ENCODE results near the gene MAGEA3.
"Not testable (repeated sequence)": the region's sequence is repeated elsewhere in the genome, so short reads cannot be mapped to it uniquely, and the experiment has no call there.

MAGEA3 gene

GRCh38 chrX:152697952-152698931 is at the start of gene MAGEA3:
MAGEA3 (plus strand) TSS chrX:152698794; CDS start chrX:152700833, 2,039 bp downstream.
- intact Hi-C loops (cut with DNase I), result not testable (repeated sequence)

GRCh38 chrX:152652060-152652459 is 46.5 kb upstream of the MAGEA3 start:
- intact Hi-C loops (cut with DNase I), result no loop called here

More at GRCh38 chrX:152697952-152698931, at the start of gene MAGEA3:
- not testable (repeated sequence) for DNase-seq

GRCh38 chrX:152652467-152652866 is 46.1 kb upstream of the MAGEA3 start:
- intact Hi-C loops (cut with DNase I), result no loop called here
- no peak for DNase-seq

More at GRCh38 chrX:152652060-152652459, 46.5 kb upstream of the MAGEA3 start:
- DNase-seq, result peak in 1 of 10 donors; percentile 77

GRCh38 chrX:152656087-152656486 is 42.5 kb upstream of the MAGEA3 start:
- intact Hi-C loops (cut with DNase I), result no loop called here
- DNase-seq, result no peak

GRCh38 chrX:152656890-152657289 is 41.7 kb upstream of the MAGEA3 start:
- intact Hi-C loops (cut with DNase I), result no loop called here
- DNase-seq, result no peak

- intact Hi-C loops (cut with DNase I), result no loop called here
- no peak for DNase-seq
These were observed 40.3 kb upstream of the MAGEA3 start for GRCh38 chrX:152658302-152658701.

GRCh38 chrX:152663086-152663485 is 35.5 kb upstream of the MAGEA3 start:
- no peak for DNase-seq
- intact Hi-C loops (cut with DNase I), result no loop called here

GRCh38 chrX:152674135-152674534 is 24.5 kb upstream of the MAGEA3 start:
- no peak for DNase-seq
- intact Hi-C loops (cut with DNase I), result no loop called here

GRCh38 chrX:152674652-152675051 is 23.9 kb upstream of the MAGEA3 start:
- DNase-seq; intact Hi-C loops (cut with DNase I): not testable (repeated sequence)

GRCh38 chrX:152681012-152681411 is 17.6 kb upstream of the MAGEA3 start:
- DNase-seq; intact Hi-C loops (cut with DNase I): not testable (repeated sequence)

GRCh38 chrX:152700390-152700789 is 1.8 kb downstream of the MAGEA3 start:
- peak in 4 of 10 donors; percentile 17 to 82 (median 60) for DNase-seq
- intact Hi-C loops (cut with DNase I), result not testable (repeated sequence)

GRCh38 chrX:152706500-152706899 is 7.9 kb downstream of the MAGEA3 start:
- intact Hi-C loops (cut with DNase I), result not testable (repeated sequence)

GRCh38 chrX:152709173-152709572 is 10.6 kb downstream of the MAGEA3 start, which contains the start of gene CSAG2:
CSAG2 (minus strand) TSS chrX:152709273; CDS start chrX:152709112, 161 bp downstream.
- DNase-seq; intact Hi-C loops (cut with DNase I): not testable (repeated sequence)

More at GRCh38 chrX:152706500-152706899, 7.9 kb downstream of the MAGEA3 start:
- DNase-seq, result not testable (repeated sequence)

GRCh38 chrX:152713195-152713594 is 14.6 kb downstream of the MAGEA3 start:
- intact Hi-C loops (cut with DNase I); DNase-seq: not testable (repeated sequence)

- DNase-seq; intact Hi-C loops (cut with DNase I): not testable (repeated sequence)
These were observed 15.5 kb downstream of the MAGEA3 start, which contains the start of gene MAGEA2B for GRCh38 chrX:152713815-152714787. MAGEA2B (plus strand) TSS chrX:152714628; CDS start chrX:152717107, 2,479 bp downstream.

GRCh38 chrX:152725409-152725808 is 26.8 kb downstream of the MAGEA3 start:
- DNase-seq, result peak in 1 of 10 donors; percentile 55
- intact Hi-C loops (cut with DNase I), result no loop called here

- intact Hi-C loops (cut with DNase I), result no loop called here
- peak in 1 of 10 donors; percentile 32 for DNase-seq
These were observed 34.8 kb downstream of the MAGEA3 start, which contains the start of the genes CSAG1 and MAGEA12 for GRCh38 chrX:152733261-152733975. CSAG1 (minus strand) TSS chrX:152733721; CDS start chrX:152732460, 1,261 bp downstream. MAGEA12 (plus strand) TSS chrX:152733757; CDS start chrX:152736162, 2,405 bp downstream.

GRCh38 chrX:152734143-152734858 is 35.7 kb downstream of the MAGEA3 start:
- intact Hi-C loops (cut with DNase I), result not testable (repeated sequence)
- peak in 2 of 10 donors; percentile 55 to 60 for DNase-seq

Measured in posterior cingulate gyrus (tissue), 11 donors.